NCI-H146 treated with DMSO at 0.1 percent for 48 hours (cell line): ENCODE measurements around the gene SLCO3A1.
A peak's percentile ranks its signal among the peaks of the same experiment; 100 is the strongest.

ENCODE experiments used
- DNase-seq: peaks from one replicate; lab custom pipeline; 2025; ENCODE audit not compliant: unreplicated experiment; lab: John Stamatoyannopoulos, UW

The SLCO3A1 gene

DNA sequence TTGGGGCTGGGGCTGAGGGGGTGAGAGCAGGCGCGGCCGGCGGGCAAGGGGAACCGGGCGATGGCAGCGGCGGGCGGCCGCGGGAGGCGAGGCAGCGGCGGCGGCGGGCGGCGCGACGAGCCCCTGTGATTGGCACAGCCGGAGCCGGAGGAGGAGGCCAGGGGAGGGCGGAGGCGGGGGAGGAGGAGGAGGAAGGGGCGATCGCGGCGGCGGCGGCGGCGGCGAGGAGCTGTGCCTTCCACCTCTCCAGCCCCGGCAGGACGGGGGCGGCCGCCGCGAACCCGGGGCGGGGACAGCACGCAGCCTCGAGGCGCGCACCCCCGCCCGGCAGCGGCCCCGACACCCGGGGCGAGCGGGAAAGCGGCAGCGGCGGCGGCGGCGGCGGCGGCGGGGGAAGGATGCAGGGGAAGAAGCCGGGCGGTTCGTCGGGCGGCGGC, at the start of gene SLCO3A1:
Gene SLCO3A1, plus strand, starts transcription at position 198 of the 437 bp plus-strand sequence.
- DNase-seq: peak; percentile 56

DNA sequence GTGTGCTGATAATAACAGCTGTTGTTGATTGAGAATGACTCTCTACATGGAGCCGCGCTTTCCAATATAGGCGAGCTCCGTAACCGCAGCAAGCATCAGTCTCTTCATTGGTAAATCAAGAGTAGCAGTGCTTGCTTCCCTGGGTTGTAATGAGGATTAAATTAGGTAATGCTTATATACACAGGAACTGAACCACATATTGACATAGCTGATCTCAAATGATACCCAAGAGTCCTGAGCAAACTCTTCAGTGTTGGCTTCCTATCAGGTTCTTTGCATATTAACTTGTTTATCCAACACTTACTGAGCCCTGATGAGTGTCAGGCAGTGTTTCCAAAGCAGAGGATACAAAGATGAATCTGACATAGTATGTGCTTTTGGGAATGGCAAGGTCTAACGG, 46.4 kb upstream of the SLCO3A1 start:
- DNase-seq: peak; percentile 52

GRCh38 chr15:91813924-91814323, 39.6 kb upstream of the SLCO3A1 start:
- no peak for DNase-seq

GRCh38 chr15:91816942-91817341, 36.6 kb upstream of the SLCO3A1 start:
- no peak for DNase-seq

GRCh38 chr15:91821458-91821857, 32.0 kb upstream of the SLCO3A1 start:
- DNase-seq: peak; percentile 7

DNA sequence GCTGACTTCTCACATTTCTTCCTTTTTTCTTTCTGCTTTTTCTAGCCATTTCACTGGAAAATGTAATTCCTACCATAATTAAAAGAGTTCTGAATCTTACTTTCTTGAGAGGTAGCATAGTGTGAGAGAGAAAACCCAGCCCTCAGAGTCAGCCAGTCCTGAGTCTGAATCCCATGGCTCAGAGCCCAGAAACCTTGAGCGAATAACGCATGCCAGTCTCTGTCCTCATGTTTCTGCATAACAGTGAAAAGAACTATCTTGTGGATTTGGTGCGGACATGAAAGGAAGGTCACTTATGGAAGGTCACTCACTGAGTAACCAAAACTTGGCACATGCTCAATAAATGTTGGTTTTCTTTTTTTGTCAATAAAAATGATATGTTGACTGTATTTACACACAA, 29.3 kb upstream of the SLCO3A1 start:
- no peak for DNase-seq

- no peak for DNase-seq
Measured at GRCh38 chr15:91826443-91826842, 27.1 kb upstream of the SLCO3A1 start.

DNA sequence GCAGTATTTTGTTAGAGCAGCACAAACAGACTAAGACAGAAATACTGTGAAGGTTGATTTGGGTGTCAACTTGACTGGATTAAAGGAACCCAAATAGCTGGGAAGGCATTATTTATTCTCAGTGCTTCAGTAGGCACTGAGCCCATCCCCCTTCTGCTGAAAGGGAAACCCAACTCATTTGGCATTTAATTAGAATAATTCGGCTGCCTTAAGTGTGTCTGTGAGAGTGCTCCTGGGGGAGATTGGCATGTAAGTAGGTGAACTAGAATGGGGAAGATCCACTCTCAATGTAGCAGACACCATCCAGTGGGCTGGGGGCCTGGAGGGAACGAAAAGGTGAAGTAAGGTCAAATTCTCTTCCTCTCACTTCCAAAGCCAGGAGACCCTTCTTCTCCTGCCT, 20.5 kb upstream of the SLCO3A1 start:
- DNase-seq: no peak

DNA sequence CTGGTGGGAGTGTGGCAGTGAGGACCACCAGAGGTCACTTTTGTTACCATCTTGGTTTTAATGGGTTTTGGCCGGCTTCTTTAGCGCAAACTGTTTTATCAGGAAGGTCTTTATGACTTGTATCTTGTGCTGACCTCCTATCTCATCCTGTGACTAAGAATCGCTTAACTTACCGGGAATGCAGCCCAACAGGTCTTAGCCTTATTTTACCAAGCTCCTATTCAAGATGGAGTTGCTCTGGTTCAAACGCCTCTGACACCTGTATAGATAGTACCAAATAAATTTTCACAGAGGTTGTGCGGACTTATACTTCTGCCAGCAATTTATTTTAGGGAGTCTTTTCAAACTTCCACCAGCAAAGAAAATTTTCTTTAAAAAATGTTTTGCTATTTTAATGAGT, 13.6 kb upstream of the SLCO3A1 start:
- no peak for DNase-seq

GRCh38 chr15:91841861-91842260, 11.6 kb upstream of the SLCO3A1 start:
- DNase-seq: no peak

DNA sequence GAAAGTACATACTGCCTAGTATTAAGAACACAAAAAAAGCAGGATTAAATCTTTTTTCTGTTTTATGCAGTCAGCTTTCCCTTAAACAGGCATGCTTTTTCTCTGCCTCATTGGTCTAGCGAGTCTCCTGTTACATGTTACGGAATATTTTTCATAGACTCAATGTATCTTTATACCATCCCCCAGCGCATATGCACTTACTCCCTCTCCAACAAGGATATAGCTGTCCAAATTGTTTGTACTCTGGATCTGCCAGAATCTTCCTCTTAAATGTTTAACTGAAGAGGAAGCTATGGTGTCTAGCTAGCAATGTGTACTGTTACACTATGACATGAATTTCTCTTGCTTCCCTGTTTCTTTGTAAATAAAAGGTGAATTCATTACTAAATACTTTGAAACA, 9.2 kb upstream of the SLCO3A1 start:
- no peak for DNase-seq

GRCh38 chr15:91844928-91845327, 8.6 kb upstream of the SLCO3A1 start:
- peak; percentile 61 for DNase-seq

DNA sequence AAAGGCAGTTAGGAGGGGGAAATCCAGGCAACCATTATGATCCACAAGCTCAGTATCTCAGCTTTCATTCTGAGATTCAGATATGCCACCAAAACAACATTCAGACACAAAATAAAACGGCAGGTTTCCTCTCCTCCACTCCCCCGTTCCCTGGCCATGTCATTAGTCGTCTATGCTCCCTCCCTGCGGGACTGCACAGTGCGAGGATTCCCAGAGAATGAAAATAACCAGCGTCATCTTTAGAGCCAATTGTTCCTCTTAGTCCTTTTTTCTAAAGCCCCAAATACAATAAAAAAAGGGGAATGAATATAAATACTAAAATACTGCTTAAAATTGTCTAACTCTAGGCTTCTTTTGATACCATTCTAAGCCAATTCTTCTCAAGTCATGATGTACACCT, 7.8 kb upstream of the SLCO3A1 start:
- DNase-seq: no peak

GRCh38 chr15:91849180-91849579, 4.3 kb upstream of the SLCO3A1 start:
- no peak for DNase-seq

- DNase-seq: no peak
Measured at GRCh38 chr15:91849749-91850161, 3.8 kb upstream of the SLCO3A1 start.

- peak; percentile 15 for DNase-seq
Measured at GRCh38 chr15:91852741-91853510, 582 bp upstream of the SLCO3A1 start.

DNA sequence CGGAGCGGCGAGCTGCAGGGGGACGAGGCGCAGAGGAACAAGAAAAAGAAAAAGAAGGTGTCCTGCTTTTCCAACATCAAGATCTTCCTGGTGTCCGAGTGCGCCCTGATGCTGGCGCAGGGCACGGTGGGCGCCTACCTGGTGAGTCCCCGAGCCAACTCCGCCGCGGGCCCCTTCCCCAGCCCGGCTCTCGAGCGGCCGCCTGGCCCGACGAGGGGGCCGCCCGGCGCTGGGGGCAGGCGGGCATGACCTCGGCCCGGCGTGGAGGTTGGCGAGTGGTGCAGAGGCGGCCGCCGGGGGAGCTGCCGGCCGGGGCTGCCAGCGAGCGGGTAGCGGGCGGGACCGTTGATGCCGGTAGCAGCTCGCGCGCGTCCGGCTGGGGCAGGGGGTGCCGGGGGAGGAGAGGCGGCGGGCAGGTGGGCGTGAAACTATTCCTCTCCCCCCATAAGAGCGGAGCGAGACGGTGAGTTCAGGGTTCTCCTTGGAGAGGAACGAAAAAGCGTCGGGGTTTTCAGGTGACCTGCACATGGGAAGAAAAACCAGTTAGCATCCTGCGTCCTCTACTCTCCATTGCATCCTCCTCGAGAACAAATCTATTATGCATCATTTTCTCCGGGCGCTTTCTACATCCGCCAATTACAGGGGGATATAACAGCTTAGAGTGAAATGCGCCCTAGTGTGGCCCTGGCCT, 585 bp downstream of the SLCO3A1 start:
- peak; percentile 39 for DNase-seq

DNA sequence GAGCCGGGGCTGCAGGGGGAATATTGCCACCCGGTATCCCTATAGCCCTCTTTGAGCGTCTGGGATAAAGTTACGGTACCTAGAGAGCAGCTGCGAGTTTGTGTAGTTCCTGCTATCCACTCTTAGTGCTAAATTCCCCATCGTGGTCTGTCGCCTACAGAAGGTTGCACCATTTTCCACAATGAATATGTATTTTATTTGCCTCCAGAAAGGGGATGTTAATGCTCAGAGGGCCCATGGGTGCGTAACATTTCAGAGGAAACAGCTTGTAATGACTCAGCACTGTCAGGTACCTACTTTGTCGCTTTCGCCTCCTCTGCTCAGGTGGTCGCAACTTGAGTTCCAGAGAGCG, 1.1 kb downstream of the SLCO3A1 start:
- DNase-seq: peak; percentile 41

- no peak for DNase-seq
Measured at GRCh38 chr15:91855241-91855640, 1.7 kb downstream of the SLCO3A1 start.

DNA sequence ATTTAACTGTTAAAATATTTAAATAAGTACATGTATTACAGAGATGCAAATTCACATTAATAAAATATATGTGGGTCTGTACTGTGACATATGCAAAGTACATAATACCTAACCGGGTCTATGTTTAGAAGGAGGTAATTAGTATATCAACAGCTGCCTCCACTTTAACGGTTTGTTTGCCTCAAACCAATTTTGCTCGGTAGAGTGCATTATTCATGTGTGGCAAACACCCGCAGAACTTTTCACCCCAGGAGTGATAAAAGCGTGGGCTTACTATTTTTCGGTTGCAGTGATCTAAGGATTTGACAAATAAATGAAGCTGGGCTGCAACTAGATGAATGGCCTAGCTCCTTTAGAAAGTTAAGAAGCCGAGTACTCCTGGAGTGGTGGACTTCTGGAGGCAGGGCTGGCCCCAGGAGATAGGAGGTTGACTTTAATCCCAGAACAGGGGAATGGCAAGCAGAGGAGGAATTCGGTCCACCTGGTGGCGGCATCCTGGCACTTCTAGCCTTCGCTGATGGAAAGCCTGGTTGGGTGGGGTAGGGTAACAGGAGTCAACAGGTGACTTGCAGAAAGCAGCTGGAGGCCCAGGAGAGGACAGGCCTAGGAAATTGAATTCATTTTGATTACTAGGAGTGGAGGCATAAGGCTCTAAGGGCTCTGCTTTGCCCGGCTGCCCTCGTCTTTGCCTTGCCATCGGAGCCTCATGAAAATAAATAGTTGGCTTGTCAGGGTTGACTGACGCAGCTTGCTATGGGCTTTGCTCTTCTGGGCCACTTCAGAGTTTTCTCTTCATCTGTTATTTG, 2.4 kb downstream of the SLCO3A1 start:
- DNase-seq: peak; percentile 75

- no peak for DNase-seq
Measured at GRCh38 chr15:91857224-91857585, 3.7 kb downstream of the SLCO3A1 start.

- no peak for DNase-seq
Measured at GRCh38 chr15:91857772-91858171, 4.3 kb downstream of the SLCO3A1 start.
